H9 (cell line): ENCODE data around the gene AVPR2. TPM values are rescaled to one million over a fixed set of nuclear protein-coding genes. Genes with fewer than 3 reads are reported as not detected.

Source experiments
- DNase-seq: peaks from one replicate; pipeline ENCODE4 v3.0.0-alpha.2; 2017
- H2AFZ ChIP-seq: one replicate; pipeline ENCODE4 v1.6.1; 2013; ENCODE audit warnings: mild to moderate bottlenecking, low read length, control low read depth, moderate library complexity
- H2AK5ac ChIP-seq: 2 replicates; pipeline ENCODE4 v1.6.1; 2013; ENCODE audit warnings: low read length, control low read depth, mixed read lengths; ENCODE audit not compliant: insufficient read length
- H2BK120ac ChIP-seq: one replicate; pipeline ENCODE4 v1.6.1; 2013; ENCODE audit warnings: low read depth, mild to moderate bottlenecking, low read length, control low read depth, inconsistent platforms; ENCODE audit not compliant: poor library complexity, severe bottlenecking
- H2BK12ac ChIP-seq: 2 replicates; pipeline ENCODE4 v1.6.1; 2013; ENCODE audit warnings: low read length, control low read depth, mixed read lengths, low read depth; ENCODE audit not compliant: insufficient read length
- H2BK15ac ChIP-seq: 2 replicates; pipeline ENCODE4 v1.6.1; 2013; ENCODE audit warnings: low read depth, low read length, control low read depth
- H2BK20ac ChIP-seq: one replicate; pipeline ENCODE4 v1.6.1; 2013; ENCODE audit warnings: low read depth, mild to moderate bottlenecking, low read length, control low read depth, inconsistent platforms; ENCODE audit not compliant: poor library complexity, severe bottlenecking
- H2BK5ac ChIP-seq: 2 replicates; pipeline ENCODE4 v1.6.1; 2013; ENCODE audit warnings: low read length, control low read depth, mixed read lengths; ENCODE audit not compliant: insufficient read length
- H3K14ac ChIP-seq: 2 replicates; pipeline ENCODE4 v1.6.1; 2013; ENCODE audit warnings: low read length, control low read depth; ENCODE audit not compliant: insufficient read depth
- H3K18ac ChIP-seq: 2 replicates; pipeline ENCODE4 v1.6.1; 2013; ENCODE audit warnings: low read depth, mild to moderate bottlenecking, mixed read lengths, low read length, control low read depth; ENCODE audit not compliant: insufficient read length
- H3K23ac ChIP-seq: 2 replicates; pipeline ENCODE4 v1.6.1; 2013; ENCODE audit warnings: low read length, control low read depth, mixed read lengths, low read depth; ENCODE audit not compliant: insufficient read length
- H3K23me2 ChIP-seq: 2 replicates; pipeline ENCODE4 v1.6.1; 2013; ENCODE audit warnings: low read depth, mild to moderate bottlenecking, mixed read lengths, low read length, control low read depth; ENCODE audit not compliant: insufficient read length, poor library complexity, severe bottlenecking
- H3K27ac ChIP-seq: 2 replicates; pipeline ENCODE4 v1.5.1; 2013; ENCODE audit warnings: low read length, control low read depth, mixed read lengths, low read depth; ENCODE audit not compliant: insufficient read length
- H3K27me3 ChIP-seq: 2 replicates; pipeline ENCODE4 v1.6.1; 2013; ENCODE audit warnings: low read length, control low read depth, inconsistent platforms; ENCODE audit not compliant: insufficient read depth
- H3K4ac ChIP-seq: 2 replicates; pipeline ENCODE4 v1.6.1; 2013; ENCODE audit warnings: low read depth, mild to moderate bottlenecking, control low read depth, inconsistent platforms, low read length, moderate library complexity
- H3K4me1 ChIP-seq: 2 replicates; pipeline ENCODE4 v1.6.1; 2013; ENCODE audit warnings: low read length, control low read depth, inconsistent platforms; ENCODE audit not compliant: insufficient read depth
- H3K4me2 ChIP-seq: 2 replicates; pipeline ENCODE4 v1.6.1; 2013; ENCODE audit warnings: low read length, control low read depth, mixed read lengths; ENCODE audit not compliant: insufficient read length, insufficient read depth
- H3K56ac ChIP-seq: 2 replicates; pipeline ENCODE4 v1.6.1; 2013; ENCODE audit warnings: low read depth, mild to moderate bottlenecking, mixed read lengths, low read length, control low read depth; ENCODE audit not compliant: insufficient read length
- H3K79me1 ChIP-seq: 2 replicates; pipeline ENCODE4 v1.6.1; 2013; ENCODE audit warnings: low read depth, mild to moderate bottlenecking, moderate library complexity, low read length, control low read depth, inconsistent platforms; ENCODE audit not compliant: insufficient read depth, poor library complexity, severe bottlenecking
- H3K79me2 ChIP-seq: 2 replicates; pipeline ENCODE4 v1.6.1; 2013; ENCODE audit warnings: low read length, control low read depth, inconsistent platforms; ENCODE audit not compliant: insufficient read depth
- H3K9ac ChIP-seq: 2 replicates; pipeline ENCODE4 v1.6.1; 2013; ENCODE audit warnings: low read length, control low read depth, mixed read lengths; ENCODE audit not compliant: insufficient read length; ENCODE audit errors: extremely low read depth
- H3K9me3 ChIP-seq: one replicate; pipeline ENCODE4 v1.6.1; 2013; ENCODE audit warnings: low read depth, low read length, inconsistent platforms; ENCODE audit not compliant: control insufficient read depth
- H3T11ph ChIP-seq: one replicate; pipeline ENCODE4 v1.6.1; 2013; ENCODE audit warnings: mild to moderate bottlenecking, low read length, control low read depth, inconsistent platforms
- H4K20me1 ChIP-seq: one replicate; pipeline ENCODE4 v1.6.1; 2013; ENCODE audit not compliant: control insufficient read depth, insufficient read length, insufficient read depth
- H4K5ac ChIP-seq: 2 replicates; pipeline ENCODE4 v1.6.1; 2013; ENCODE audit warnings: low read depth, mild to moderate bottlenecking, mixed read lengths, low read length, control low read depth; ENCODE audit not compliant: insufficient read length
- H4K8ac ChIP-seq: replicated peaks from 2 replicates; pipeline ENCODE4 v1.6.1; 2013; ENCODE audit warnings: low read length, control low read depth, mixed read lengths, low read depth; ENCODE audit not compliant: insufficient read length
- H4K91ac ChIP-seq: 2 replicates; pipeline ENCODE4 v1.6.1; 2013; ENCODE audit warnings: low read depth, mild to moderate bottlenecking, moderate library complexity, mixed read lengths, low read length, control low read depth; ENCODE audit not compliant: insufficient read length
- H3K27ac Mint-ChIP-seq, 3 experiments: 2 replicates in 2 of 3; 3 replicates in 1 of 3; pipeline ENCODE4 v1.8.0; 2020 to 2021; ENCODE audit warnings: mixed read lengths in 3 of 3, mild to moderate bottlenecking in 1 of 3, moderate library complexity in 1 of 3
- H3K27me3 Mint-ChIP-seq: 2 replicates; pipeline ENCODE4 v1.8.0; 2021; ENCODE audit warnings: low read depth, mild to moderate bottlenecking, moderate library complexity, mixed read lengths
- H3K36me3 Mint-ChIP-seq, 3 experiments: 2 replicates in 2 of 3; 3 replicates in 1 of 3; pipeline ENCODE4 v1.8.0; 2020 to 2021; ENCODE audit warnings: low read depth in 3 of 3, mixed read lengths in 3 of 3; ENCODE audit not compliant: insufficient read depth in 1 of 3
- H3K4me1 Mint-ChIP-seq, 2 experiments: 2 replicates each; pipeline ENCODE4 v1.8.0; 2020; ENCODE audit warnings: mixed read lengths in 2 of 2
- H3K4me3 Mint-ChIP-seq, 2 experiments: 2 replicates in 1 of 2; 3 replicates in 1 of 2; pipeline ENCODE4 v1.8.0; 2020 to 2021; ENCODE audit warnings: mild to moderate bottlenecking in 2 of 2, mixed read lengths in 2 of 2, moderate library complexity in 1 of 2
- H3K9me3 Mint-ChIP-seq, 2 experiments: 2 replicates in 1 of 2; 3 replicates in 1 of 2; pipeline ENCODE4 v1.8.0; 2020; ENCODE audit warnings: mild to moderate bottlenecking in 2 of 2, mixed read lengths in 2 of 2, moderate library complexity in 1 of 2
- CTCF ChIP-seq: fragments of 200-600 bp; sonication (generic); conservative IDR thresholded peaks from 3 replicates; pipeline ENCODE4 v1.8.0; 2021; ENCODE audit warnings: antibody characterized with exemption, mild to moderate bottlenecking
- WGBS: extraction: QIAGEN DNeasy Blood & Tissue Kit; methylation state at CpG from one replicate; pipeline ENCODE4 v1.1.7; 2013; ENCODE audit warnings: missing lambda C conversion rate, low lambda C conversion rate, mixed read lengths; ENCODE audit not compliant: insufficient read length; ENCODE audit errors: extremely low coverage; 5-methylcytosine and 5-hydroxymethylcytosine counted together
- total RNA-seq: library from RNA; stranded (reverse); gene quantifications from 2 replicates; pipeline ENCODE4 v1.2.1, GENCODE V29; 2021

The AVPR2 gene
- total RNA-seq, 1 experiment from 2014 or later: not detected

GRCh38 chrX:153951683-153952372, 47.4 kb downstream of the AVPR2 start:
- no peaks in the 10 kb centered on the region for H3K4me1 ChIP-seq
- H3K4me3 Mint-ChIP-seq: no peak overlapping the region; a peak in 1 of 5 replicates
- no peak for TF ChIP-seq CTCF
- H3K27me3 ChIP-seq: no peaks in the 10 kb centered on the region
- no peak overlapping the region for H3K27ac Mint-ChIP-seq
- DNase-seq: no peak
- H3K9me3 ChIP-seq: peaks cover 5% of the 10 kb centered on the region
- peaks cover 2 to 28% of the 10 kb centered on the region in 2 experiments for H3K4me1 Mint-ChIP-seq
- H3K23ac ChIP-seq: no peak overlapping the region
- no peak overlapping the region for H2BK15ac ChIP-seq
- no peak overlapping the region for H3K9ac ChIP-seq
- H3K27me3 Mint-ChIP-seq: no peaks in the 10 kb centered on the region
- H4K20me1 ChIP-seq: no peaks in the 10 kb centered on the region
- H3K79me2 ChIP-seq: no peaks in the 10 kb centered on the region
- no peak overlapping the region for H3K27ac ChIP-seq
- no peak overlapping the region for H3K14ac ChIP-seq
- H3K79me1 ChIP-seq: no peaks in the 10 kb centered on the region
- H3K9me3 Mint-ChIP-seq: no peaks in the 10 kb centered on the region; a peak in 2 of 5 replicates
- no peak overlapping the region for H2AK5ac ChIP-seq
- H2AFZ ChIP-seq: no peak overlapping the region
- H4K8ac ChIP-seq: no peak overlapping the region
- H4K5ac ChIP-seq: no peak overlapping the region
- no peak overlapping the region for H2BK20ac ChIP-seq
- WGBS: no CpG with 5 or more reads among the region's 28 CpGs
- H3K18ac ChIP-seq: no peak overlapping the region
- H2BK5ac ChIP-seq: no peak overlapping the region
- H3K56ac ChIP-seq: no peak overlapping the region
- no peak overlapping the region for H4K91ac ChIP-seq
- H3K4ac ChIP-seq: no peak overlapping the region
- no peak overlapping the region for H3K4me2 ChIP-seq
- peaks cover 60 to 86% (median 86%) of the 10 kb centered on the region in 3 experiments for H3K36me3 Mint-ChIP-seq
- no peak overlapping the region for H3T11ph ChIP-seq
- H3K23me2 ChIP-seq: no peaks in the 10 kb centered on the region
- no peak overlapping the region for H2BK12ac ChIP-seq
- H2BK120ac ChIP-seq: no peak overlapping the region
